ENCODE measurements around the gene SPDYE18. TPM values are rescaled to one million over a fixed set of nuclear protein-coding genes. Genes with fewer than 3 reads are reported as not detected.
A peak's percentile ranks its signal among the peaks of the same experiment; 100 is the strongest.
"Not testable (repeated sequence)": the region's sequence is repeated elsewhere in the genome, so short reads cannot be mapped to it uniquely, and the experiment has no call there.

The SPDYE18 gene
- polyA plus RNA-seq (2013, experiment 1 of 2; ENCODE audit: insufficient read length) = 0.13 TPM
- polyA plus RNA-seq (2013, experiment 2 of 2; ENCODE audit: insufficient read length) = 0.25 TPM

DNA sequence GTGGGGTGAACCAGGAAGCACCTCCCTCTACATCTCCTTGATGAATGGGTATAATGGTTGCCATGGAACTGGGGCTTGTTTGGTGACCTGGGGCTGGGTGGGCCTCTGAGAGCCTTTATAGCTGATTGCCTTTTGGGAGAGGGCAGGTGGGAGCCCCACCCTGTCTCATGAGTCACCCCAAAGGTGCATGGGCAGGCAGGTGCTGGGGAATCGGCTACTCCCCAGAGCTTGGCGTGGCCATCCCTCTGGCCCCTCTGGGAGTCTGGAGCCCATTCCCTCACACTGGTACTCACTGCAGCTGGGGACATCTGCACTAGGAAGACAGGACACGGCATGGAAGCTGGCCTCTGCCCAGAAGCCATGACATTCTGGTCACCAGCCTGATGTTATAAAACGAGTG, at the start of gene SPDYE18:
SPDYE18 (minus strand) TSS at position 2 of the 400 bp plus-strand sequence. CDS start 2,046 bp downstream, outside the sequence.
- DNase-seq = not testable (repeated sequence)

- not testable (repeated sequence) for DNase-seq
These were observed 46.0 kb upstream of the SPDYE18 start for GRCh38 chr7:77108362-77108761.

- not testable (repeated sequence) for DNase-seq
These were observed 45.3 kb upstream of the SPDYE18 start for GRCh38 chr7:77107659-77108058.

GRCh38 chr7:77105904-77106303, 43.5 kb upstream of the SPDYE18 start:
- peak; percentile 5 for DNase-seq

GRCh38 chr7:77102671-77103070, 40.3 kb upstream of the SPDYE18 start:
- not testable (repeated sequence) for DNase-seq

DNA sequence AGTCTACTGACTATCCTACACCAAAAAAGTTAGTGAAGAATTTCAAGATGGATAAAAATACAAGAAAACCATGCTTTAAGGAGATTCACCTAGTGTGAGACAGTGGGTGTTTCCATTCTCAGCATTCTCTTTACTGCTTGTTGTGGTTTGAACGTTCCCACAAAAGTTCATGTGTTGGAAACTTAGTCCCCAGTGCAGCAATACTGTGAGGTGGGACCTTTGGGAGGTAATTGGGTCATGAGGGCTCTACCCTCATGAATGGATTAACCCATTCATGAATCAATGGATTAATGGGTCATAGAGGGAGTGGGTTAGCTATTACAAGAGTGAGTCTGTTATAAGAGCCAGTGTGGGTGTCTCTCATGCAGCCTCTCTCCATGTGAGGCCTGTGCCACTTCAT, 38.8 kb upstream of the SPDYE18 start:
- not testable (repeated sequence) for DNase-seq

GRCh38 chr7:77100501-77100900, 38.1 kb upstream of the SPDYE18 start:
- DNase-seq = not testable (repeated sequence)

DNA sequence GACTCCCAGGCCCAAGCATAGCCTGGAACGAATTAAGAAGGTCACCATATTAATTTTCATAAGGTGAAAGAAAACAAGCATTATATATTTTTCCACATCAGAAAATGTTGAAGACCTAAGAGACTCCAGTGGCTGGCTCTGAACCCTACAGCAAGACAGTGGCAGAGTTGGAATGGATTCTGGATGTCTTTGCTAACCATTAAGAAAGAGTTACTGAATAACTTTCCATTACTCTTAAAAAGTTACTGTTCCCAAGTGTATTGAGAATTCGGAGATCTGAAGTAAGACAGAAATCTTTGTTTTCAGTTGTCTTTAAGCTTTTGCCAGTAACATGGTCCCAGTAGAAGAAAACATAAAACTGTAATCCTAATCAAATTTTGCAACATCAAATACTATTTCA, 29.9 kb upstream of the SPDYE18 start:
- not testable (repeated sequence) for DNase-seq

DNA sequence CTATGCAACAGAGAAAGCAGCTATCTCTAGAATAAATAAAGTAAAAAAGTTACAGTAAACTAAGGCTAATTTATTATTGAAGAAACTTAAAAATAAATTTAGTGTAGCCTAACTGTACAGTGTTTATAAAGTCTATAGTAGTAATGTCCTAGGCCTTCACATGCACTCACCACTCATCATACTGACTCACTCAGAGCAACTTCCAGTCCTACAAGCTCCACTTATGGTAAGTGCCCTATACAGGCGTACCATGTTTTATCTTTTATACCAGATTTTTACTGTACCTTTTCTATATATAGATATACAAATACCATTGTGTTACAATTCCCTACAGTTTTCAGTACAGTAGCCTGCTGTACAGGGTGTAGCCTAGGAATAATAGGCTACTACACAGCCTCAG, 19.8 kb upstream of the SPDYE18 start:
- DNase-seq = not testable (repeated sequence)

DNA sequence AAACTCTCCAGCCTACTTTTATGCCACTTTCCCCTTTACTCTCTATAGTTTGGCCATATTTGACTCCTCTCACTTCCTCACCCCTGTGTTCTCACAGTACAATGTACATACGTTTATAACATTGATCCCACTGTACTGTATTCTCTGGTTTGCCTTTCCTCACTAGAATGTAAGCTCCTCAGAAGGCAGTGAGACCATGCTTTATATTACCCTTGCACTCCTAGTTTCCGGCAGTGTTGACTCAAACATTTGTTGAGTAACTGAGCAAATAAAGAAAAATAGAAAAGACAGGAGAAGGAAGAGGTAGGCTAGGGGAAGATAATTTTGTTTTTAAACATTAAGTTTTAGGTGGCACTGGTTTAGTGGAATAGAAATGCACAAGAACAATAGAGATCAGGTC, 17.9 kb upstream of the SPDYE18 start:
- DNase-seq = not testable (repeated sequence)

DNA sequence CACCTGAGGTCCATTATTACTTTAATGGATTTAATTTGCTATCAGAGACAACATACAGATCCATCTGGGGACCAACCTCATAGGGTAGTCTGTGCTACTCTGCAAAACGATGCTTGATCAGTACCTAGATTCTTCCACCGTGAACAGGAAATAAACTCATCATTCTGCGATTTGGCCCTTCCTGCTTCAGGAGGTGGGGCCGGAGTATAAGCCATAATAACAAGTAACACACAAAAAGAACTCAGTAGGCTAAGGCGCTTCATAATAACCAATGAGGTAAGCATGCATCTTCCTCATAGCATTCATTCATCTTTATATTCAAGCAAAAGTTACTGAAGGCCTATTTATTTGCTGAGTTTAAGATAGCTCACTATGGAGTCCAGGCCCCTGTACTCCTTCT, 17.3 kb upstream of the SPDYE18 start:
- not testable (repeated sequence) for DNase-seq

- not testable (repeated sequence) for DNase-seq
These were observed 16.8 kb upstream of the SPDYE18 start for GRCh38 chr7:77079112-77079511.

GRCh38 chr7:77077060-77077459, 14.7 kb upstream of the SPDYE18 start:
- not testable (repeated sequence) for DNase-seq

GRCh38 chr7:77074786-77075396, 12.5 kb upstream of the SPDYE18 start:
- DNase-seq = not testable (repeated sequence)

DNA sequence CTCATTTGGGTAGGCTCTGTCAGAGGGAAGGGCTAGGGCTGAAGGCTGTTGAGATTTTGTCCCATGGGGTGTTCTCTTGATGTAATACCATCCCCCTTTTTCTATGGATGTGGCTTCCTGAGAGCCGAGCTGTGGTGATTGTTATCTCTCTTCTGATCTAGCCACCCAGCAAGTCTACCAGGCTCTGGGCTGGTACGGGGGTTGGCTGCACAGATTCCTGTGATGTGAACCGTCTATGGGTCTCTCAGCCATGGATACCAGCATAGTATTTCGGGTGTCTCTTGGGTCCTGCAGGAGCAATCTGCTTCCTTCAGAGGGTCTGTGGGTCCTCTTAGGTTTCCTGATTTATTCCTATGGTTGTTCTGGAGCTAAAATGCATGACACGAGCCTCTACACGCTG, 8.8 kb upstream of the SPDYE18 start:
- DNase-seq = not testable (repeated sequence)

DNA sequence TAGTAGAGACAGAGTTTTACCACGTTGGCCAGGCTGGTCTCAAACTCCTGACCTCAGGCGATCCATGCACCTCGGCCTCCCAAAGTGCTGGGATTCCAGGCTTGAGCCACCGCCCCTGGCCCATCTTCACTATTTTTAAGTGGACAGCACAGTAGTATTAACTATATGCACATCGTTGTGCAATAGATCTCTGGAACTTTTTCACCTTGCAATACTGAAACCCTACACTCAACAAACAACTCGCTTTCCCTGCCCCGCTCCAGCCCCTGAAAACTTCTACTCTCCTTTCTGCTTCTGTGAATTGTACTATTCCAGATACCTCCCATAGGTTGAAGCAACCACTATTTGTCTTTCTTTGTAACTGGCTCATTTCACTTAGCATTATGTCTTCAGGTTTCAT, 3.5 kb upstream of the SPDYE18 start:
- DNase-seq = not testable (repeated sequence)

DNA sequence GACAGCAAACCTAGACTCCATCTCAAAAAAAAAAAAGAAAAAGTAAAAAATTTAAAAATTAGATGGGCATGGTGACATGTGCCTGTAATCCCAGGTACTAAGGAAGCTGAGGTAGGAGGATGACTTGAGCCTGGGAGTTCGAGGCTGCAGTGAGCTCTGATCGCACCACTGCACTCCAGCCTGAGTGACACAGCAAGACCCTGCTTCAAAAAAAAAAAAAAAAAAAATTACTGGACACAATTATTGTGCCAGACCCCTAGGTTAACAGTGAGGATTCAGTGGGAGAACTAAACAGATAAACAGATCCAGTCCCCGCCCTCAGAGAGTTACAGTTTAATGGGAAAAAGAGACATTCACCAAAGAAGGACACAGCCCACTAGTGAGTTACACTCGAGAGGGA, 1.4 kb upstream of the SPDYE18 start:
- DNase-seq = not testable (repeated sequence)

GRCh38 chr7:77032261-77032660, 30.1 kb downstream of the SPDYE18 start, which contains the start of gene SPDYE17:
Gene SPDYE17 (minus strand): TSS chr7:77032361. CDS start chr7:77030570, 1,791 bp downstream.
- not testable (repeated sequence) for DNase-seq

DNA sequence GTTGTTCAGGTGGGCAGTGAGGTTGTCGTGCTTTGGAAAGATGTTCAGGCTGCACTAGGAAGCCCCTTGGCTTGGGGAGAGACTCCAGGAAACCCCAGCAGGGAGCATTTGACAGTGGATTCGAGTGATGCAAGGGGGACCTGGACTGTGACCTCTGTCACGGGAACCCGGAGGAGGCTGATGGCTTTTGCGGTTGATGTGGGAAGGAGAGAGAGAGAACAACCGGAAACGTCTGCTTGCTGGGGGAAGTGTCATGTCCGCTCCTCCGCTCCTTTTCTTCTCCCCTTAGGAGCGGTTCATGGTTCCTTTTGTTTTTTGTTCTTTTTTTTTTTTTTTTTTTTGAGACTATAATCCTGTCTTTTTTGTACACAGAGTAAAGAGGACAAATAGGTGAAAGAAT, 36.0 kb downstream of the SPDYE18 start:
- not testable (repeated sequence) for DNase-seq

GRCh38 chr7:77010074-77010680, 52.2 kb downstream of the SPDYE18 start:
- DNase-seq = peak; percentile 40

DNA sequence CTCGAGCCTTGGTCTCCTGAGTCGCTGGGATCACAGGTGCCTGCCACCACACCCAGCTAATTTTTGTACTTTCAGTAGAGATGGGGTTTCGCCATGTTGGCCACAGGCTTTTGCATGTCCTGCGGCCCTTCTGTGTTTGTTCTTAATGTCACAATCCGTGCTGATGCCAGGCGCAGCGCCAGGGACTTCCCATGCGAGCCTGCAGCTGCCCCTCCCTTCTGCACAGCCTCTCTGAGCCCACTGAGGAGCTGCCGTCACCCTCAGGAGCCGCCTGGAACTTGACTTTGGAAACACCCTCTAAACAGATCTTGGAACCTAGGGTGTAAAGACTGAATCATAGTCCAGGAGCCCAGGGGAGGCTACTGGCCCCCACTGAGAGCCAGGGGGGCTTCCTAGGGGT, 54.4 kb downstream of the SPDYE18 start:
- DNase-seq = peak; percentile 3

DNA sequence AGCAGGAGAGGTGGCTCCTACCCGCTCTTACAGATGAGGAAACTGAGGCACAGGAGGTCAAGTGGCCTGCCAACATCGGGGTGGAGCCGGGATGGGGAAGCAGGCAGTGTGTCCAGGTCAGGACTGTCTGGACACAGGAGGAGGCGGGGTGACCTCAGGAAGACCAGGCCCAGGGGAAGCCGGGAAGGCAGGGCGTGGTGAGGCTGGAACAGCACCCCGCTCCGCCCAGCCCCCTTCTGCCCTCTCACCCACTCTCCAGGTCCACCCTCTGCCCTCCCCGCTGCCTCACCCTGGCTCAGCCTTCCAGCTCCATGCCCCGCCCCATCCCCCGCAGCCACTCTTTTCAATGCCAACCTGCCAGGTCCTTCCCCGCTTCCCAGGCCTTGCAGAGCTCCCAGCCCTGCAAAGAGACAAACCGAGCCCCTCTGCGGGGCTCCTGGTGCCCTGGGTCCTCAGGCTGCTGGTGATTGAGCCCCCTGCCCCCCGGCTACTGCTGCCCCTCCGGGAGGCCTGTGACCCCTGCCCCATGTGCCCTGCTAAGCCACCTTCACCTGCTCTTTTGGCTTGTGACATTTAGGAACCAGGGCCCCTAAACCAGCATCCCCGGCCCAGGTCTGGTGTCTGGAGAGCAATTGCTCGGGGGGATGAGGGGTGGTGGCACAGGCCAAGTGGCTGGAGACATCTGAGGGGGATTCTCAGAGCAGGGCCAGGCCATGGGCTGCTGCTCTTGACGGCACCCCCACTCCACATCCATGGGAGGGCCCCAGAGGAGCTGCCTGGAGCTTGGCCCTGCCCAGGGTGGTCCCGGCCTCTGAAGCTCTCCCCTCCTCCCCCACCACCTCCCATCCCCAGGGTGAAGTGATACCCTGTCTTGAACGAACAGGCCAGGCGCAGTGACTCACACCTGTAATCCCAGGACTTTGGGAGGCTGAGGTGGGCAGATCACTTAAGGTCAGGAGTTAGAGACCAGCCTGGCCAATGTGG, 55.9 kb downstream of the SPDYE18 start:
- DNase-seq = not testable (repeated sequence)
